ENCODE results near the gene DUSP28.
"Not testable (repeated sequence)": the region's sequence is repeated elsewhere in the genome, so short reads cannot be mapped to it uniquely, and the experiment has no call there.

The DUSP28 gene

DNA sequence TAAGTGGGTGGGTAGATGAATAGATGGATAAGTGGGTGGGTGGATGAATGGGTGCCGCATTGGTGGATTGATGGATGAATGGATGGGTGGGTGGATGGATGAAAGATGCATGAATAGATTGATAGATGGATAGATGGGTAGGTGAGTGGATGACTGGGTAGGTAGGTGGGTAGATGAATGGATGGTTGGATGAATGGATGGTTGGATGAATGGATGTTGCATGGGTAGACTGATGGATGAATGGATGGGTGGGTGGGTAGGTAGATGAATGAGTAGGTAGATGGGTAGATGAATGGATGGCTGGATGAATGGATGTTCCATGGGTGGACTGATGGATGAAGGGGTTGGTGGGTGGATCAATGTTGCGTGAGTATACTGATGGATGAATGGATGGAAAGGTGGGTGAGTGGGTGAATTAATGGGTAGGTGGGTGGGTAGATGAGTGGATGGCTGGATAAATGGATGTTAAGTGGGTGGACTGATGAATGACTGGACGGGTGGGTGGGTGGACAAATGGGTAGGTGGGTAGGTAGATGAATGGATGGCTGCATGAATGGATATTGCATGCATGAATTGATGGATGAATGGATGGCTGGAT is 32.9 kb upstream of the DUSP28 start:
- DNase-seq (ENCODE audit: low read depth) = no peak

DNA sequence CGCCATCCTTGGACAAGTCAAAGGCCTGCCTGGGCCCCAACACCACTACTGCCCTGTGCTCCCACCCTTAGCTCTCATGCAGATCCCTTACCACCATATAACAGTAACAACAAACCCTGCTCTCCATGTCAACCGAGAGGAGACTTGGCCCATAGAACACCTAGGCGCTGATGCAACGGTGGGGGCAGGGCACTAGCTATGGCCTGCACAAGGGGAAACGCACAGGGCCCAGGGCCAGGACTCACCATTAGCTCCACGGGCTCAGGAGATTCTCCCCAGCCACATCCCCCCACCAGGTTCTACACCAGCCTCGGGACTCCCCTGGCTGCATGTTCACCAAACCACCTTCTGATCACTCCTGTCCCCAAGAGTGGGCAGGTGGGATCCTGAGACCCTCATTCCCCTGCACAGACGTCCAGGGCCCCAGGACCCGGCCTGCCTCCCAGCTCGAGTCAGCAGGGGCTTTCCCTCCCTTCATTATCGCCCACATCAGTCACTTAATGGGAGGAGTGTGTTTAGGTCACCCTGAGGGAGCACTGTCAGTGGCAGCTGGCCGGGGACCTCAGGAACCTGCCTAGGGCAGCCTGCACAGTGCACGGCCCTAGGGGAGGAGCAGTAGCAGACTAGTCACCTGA is 31.6 kb upstream of the DUSP28 start:
- no peak for DNase-seq (ENCODE audit: low read depth)

DNA sequence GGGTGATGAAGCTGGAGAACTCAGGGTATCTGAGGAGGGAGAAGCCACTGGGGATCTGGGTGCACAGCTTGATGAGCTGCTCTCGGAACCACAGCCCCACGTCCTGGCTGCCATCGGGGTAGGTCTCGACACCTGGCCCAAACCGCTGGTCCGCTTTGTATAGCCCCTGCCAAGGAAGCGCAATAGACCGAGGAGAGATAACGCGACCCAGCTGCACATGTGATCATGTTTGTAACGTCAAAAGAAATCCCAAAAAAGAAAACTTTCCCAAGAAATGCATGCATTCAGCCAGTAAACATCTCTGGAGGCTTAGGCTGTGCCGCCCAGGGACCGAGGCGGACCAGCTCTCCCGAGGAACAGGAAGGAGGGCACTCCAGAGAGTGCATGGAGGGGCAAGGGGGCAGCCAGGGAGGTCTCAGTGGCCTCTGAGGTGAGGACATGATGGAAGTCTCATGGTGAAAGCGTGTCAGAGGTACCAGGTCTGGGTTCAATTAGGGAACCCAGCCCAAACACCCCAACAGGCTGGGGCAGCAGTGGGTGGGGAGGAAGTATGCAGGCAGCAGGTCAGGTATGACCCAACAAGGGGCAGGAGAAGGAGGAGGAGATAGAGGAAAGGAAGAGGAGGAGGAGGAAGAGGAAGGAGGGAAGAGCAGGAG is 30.7 kb upstream of the DUSP28 start:
- no peak for DNase-seq (ENCODE audit: low read depth)

DNA sequence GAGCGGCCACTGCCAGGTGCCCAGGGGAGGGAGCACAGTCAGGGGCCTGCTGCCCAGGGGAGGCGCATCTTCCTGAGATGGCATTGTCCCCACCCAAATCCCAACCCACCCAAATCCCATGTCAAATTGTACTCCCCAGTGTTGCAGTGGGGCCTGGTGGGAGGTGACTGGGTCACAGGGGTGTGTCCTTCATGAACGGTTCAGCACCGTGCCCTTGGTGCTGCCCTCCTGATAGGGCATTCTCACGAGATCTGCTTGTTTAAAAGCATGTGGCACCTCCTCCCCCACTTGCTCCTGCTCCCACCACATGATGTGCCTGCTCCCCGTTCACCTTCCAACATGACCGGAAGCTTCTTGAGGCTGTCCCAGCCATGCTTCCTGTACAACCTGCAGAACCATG is 30.0 kb upstream of the DUSP28 start:
- DNase-seq (ENCODE audit: low read depth) = no peak

DNA sequence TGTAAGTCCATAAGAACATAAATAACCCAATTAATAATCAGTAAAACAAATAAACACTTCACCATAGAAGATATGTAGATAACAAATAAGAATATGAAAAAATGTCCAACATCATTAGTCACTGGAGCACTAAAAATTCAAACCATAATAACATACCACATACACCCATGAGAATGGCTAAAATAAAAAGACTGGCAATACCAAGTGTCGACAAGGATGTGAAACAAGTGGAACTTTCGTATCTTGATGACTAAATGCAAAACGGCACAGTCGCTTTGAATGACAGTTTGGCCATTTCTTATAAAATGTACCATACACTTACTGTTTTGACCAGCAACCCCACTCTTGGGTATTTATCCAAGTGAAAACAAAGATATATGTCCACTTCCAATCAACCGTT is 29.1 kb upstream of the DUSP28 start:
- DNase-seq (ENCODE audit: low read depth) = no peak

DNA sequence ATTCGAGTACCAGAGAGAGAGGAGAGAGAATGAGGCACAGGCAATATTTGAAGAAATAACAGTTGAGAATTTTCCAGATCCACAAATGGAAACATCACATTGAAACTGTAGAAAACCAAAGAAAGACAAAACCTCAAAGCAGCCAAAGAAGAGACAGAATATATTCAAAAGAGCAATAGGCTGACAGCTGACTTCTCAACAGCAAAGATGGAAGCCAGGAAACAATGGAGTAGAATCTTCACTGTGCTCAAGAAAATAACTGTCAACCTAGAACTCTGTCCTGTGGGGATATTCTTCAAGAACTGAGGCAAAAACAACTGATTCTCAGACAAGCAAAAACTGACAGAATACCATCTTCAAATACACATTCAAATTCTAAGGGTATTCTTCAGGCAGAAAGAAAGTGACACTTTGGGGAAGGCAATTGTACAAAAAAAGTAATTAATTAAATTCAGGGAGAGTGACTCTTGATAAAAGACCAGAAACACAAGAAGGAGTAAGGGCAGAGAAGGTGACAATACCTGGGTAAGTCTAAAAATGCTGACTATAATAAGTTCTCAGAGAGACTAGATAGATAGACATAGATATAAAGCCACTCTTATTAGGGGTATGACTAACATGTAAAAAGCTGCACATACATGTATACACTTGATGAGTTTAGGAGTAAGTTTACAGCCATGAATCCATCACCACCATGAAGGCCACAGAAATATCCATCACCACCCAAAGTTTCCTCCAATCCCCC is 28.0 kb upstream of the DUSP28 start:
- DNase-seq (ENCODE audit: low read depth) = no peak

DNA sequence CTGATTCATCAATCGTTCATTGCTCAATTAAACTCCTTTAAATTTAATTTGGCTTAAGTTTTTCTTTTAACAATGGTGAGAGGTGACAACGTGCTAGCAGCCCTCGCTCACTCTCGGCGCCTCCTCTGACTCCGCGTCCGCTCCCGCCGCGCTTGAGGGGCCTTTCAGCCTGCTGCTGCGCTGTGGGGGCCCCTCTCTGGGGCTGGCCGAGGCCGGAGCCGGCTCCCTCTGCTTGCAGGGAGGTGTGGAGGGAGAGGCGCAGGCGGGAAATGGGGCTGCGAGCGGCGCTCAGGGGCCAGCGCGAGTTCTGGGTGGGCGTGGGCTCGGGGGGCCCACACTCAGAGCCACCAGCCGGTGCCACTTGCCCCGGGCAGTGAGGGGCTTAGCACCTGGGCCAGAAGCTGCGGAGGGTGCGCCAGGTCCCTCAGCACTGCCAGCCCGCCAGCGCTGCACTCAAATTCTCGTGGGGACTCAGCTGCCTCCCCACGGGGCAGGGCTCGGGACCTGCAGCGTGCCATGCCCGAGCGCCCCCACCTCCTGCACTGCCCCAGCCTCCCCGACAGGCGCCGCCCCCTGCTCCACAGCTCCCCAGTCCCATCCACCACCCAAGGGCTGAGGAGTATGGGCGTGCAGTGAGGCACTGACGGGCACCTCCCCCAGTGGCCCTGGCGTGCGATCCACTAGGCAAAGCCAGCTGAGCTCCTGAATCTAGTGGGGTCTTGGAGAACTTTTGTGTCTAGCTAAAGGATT is 22.0 kb upstream of the DUSP28 start:
- no peak for DNase-seq (ENCODE audit: low read depth)

DNA sequence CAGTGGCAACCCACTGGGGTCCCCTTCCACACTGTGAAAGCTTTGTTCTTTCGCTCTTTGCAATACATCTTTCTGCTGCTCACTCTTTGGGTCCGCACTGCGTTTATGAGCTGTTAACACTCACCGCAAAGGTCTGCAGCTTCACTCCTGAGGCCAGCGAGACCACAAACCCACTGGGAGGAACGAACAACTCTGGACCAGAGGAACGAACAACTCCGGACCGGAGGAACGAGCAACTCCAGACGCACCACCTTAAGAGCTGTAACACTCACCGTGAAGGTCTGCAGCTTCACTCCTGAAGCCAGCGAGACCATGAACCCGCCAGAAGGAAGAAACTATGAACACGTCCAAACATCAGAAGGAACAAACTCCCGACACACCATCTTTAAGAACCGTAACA is 21.1 kb upstream of the DUSP28 start:
- not testable (repeated sequence) for DNase-seq (ENCODE audit: low read depth)

DNA sequence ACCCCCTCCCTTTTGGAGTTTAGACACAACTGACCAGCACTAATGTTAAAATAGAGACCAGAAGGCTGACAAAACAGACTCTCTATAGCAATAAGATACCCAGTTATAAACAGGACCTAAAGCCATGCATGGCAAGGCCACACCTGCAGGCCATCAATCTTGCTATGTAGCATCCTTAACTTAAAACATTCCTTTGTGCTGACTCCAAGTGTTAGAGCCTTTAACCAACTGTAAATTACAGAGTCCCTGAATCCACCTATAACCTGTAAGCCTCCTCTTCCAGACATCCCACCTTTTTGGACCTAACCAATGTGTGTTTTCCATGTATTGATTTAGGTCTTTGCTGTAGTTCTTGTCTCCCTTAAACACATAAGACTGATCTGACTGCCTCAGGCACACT is 20.3 kb upstream of the DUSP28 start:
- no peak for DNase-seq (ENCODE audit: low read depth)

DNA sequence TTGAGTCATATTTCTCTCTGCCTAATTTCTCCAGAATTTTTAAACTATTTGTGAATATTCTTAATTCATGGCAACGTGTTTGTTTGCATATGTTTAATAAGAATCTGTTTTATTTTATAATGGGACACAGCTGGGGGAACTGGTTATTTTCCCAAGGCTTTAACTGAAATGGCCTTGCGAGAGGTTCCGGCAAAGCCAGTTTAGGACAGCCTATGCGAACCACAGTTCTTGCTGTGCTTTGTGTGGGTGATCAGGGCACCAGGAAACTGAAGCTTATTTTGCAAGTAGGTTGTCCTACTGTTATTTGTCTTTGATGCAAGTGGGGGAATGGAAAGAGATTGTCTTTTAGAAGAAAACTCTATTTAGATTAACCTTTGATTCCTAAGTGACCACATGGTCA is 8.9 kb upstream of the DUSP28 start:
- DNase-seq (ENCODE audit: low read depth) = no peak

DNA sequence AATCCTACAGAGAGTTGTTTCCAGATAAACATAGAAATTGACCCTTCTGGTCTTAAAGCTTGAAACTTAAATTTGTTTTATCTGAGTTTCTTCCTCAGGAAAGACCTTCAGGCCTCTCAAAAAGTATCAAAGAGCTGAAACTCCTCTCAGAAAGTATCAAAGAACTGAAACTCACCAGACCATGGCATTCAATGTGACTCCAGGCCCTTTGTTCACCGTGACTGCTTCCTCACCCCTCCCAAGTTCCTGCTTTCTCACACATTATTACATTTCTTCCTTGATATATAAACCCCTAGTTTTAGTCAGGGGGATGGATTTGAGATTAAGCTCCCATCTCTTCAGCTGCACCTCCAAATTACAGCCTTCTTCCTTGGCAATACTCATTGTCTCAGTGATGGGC is 8.3 kb upstream of the DUSP28 start:
- no peak for DNase-seq (ENCODE audit: low read depth)

DNA sequence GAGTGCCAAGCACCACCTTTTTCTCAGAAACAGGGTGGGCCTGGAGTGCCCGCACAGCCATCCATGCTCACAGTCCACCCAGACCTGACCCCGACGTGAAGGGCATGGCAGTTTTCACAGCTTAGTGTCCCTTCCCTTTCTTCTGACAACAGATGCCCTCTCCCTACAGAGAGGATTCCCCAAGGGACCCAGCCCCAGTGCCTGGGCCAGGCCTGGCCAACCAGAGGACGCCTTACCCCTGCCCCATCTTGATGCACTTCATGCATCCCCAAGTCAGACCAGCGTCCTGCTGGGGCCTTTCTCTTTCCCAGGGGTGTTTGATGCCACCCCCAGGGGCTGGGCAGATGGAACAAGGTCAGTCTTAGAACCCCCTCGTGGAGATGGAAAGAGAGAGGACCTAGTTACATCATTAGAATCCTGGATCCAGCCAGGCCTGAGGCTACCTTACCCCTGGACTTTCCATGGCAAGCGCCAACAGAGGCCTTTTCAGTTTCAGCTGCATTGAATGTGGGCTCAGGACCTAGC is 6.1 kb upstream of the DUSP28 start:
- no peak for DNase-seq (ENCODE audit: low read depth)

DNA sequence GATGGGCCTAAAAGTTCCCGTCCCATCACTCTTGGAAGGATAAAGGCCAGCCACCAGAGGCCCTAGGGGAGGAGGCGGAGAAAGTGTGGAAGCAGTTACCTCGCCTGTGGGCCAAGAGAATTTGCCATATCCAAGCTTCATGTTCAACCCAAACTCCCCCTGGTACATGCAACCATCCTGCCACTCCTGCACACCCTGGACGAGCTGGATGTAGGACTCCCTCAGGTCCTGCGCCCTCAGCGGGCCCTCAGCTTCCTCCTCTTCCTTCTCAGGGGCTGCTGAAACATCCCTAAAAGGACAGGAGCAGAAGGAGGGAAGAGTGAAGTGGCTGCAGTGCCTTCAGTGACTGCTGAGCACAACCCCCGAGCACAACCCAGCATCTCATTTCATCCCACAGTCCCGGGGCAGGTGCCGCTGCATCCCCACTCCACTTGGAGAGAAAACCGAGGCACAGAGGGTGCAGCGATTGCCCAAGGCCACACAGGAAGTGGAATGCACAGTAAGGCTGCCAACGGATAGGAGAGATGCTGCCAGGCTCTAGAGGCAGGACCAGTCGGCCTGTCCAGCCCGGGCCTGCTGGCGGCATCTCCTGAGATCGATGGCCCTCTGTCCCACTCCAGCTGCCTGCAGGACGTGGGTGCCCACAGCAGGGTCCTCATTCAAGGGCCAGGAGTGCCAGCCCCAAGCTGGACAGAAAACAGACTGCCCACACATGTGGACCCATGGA is 5.2 kb upstream of the DUSP28 start:
- DNase-seq (ENCODE audit: low read depth) = no peak

DNA sequence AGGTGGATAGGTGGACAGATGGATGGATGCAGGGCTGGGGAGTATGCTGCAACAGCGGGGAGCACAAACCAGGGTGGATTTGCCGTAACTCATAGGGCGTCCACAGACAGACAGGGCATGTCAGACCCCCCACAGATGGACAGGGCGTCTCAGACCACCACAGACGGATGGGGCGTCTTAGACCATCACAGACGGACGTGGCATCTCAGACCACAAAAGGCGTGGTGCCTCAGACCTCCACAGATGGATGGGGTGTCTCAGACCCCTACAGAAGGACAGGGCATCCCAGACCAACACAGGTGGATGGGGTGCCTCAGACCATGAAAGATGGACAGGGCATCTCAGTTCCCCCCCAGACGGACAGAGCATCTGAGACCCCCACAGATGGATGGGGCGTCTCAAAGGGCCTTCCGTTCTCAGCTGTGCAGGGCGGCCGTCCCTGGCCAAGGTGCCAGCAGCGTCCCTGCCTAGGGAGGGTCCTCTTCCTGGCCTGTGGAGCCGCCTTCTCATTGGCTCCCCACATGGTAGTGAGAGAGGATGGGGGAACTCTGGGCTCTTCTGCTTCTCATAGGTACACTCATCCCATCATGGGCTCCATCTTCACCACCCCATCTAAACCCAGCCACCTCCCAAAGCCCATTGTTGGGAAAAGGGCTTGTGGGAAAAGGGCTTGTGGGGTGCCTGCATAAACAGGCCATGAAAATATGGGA is 4.5 kb upstream of the DUSP28 start:
- DNase-seq (ENCODE audit: low read depth) = no peak

DNA sequence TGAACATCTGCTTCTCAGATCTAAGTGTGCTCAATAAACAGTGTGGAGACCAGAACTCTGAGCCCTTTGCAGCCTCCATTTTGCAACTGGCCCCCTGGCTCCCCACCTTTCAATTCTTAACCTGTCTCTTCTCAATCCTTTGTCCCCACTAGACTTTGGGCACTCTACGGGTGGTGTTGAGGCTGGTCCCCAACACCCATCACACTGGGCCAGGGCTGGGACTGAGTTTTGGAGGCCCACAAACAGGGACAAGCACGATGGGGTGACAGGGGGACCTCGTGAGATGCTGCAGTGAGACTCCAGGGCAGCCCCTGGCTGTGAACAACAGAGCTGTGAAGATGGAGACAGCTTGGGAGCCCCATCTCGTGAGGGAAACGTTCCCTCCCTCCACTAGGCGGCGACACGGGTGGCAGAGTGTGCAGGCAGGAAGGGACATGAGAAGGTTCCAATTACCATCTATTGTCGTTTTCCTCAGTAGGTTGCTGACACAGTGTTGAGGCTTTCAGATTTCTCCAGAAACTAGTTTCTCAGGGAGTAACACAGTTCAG is 3.5 kb upstream of the DUSP28 start:
- no peak for DNase-seq (ENCODE audit: low read depth)

DNA sequence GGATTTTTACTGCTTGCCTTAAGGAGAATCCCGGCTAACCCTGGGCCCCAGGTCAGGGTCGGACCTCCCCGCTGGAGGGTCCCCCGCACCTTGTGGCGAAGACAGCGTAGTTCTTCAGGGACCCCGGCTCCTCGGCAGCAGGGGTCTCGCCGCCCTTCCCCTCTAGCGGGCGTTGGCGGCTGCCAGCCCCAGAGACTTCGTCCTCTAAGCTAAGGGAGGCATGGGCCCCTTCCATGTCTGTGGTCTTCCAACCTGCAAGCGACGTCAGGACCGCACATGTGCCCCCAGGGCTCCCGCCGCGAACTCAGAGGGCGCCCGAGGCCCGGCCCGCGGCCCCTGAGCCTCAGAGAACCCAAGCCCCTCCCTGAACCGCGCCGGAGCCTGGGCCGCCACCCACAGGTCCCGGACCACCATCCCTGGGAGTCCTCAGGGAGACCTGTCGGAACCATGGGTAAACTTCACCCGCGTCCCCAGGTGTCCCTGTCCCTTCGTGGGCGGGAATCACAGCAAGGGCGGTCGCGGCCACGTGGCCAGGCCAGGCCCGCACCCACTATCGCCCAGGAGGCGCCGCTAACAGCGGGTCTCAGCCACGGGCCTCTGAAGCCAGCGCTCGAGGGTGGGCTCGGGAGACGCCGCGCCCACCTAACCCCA is 2.9 kb upstream of the DUSP28 start:
- DNase-seq (ENCODE audit: low read depth) = no peak

DNA sequence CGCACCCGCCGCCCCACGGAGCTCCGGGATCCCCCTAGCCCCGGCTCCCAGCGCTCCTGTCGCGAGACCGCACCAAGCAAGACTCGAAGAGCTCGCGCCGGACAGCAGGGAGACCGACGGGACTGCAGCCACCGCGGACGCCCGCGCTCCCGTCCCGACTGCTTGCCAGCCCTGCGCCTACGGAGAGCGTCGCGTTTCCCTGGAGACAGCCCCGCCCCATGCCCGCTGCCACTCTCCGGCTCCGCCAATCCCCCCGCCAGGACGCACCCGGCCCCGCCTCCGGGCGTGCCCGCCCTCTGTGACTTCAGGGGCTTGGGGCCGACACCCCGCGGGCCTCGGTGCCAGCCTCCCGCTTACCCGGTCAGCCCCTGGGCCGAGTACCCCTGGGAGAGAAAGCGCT is 2.3 kb upstream of the DUSP28 start, which contains the start of gene ANKMY1:
Gene ANKMY1, minus strand, starts transcription at position 181 of the 400 bp plus-strand sequence. CDS start 653 bp downstream, outside the sequence.
- DNase-seq (ENCODE audit: low read depth) = no peak

DNA sequence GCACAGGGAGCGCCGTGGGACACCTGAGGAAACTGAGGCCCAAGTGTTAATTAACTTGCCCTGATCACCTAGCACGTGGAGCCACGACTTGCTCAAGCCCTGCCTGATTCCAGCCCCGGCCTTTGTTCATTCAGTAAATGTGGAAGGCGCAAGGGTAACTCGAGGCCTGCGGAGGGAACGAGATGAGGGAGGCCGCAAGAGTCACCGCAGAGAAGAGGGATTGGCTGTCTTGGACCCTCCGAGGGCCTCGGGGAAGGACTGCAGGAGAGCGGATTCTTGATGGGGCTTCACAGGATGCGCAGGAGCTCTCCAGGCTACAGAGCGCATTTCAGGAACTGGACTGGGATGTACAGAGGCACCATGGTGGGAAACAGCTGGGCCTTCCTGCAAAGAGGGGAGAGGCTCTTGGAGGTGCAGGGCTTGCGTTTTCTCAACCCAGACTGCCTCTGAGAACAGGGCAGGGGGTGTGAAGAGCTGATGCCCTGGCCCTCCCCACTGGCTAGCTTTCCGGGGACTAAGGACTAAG is 1.9 kb upstream of the DUSP28 start:
- no peak for DNase-seq (ENCODE audit: low read depth)

DNA sequence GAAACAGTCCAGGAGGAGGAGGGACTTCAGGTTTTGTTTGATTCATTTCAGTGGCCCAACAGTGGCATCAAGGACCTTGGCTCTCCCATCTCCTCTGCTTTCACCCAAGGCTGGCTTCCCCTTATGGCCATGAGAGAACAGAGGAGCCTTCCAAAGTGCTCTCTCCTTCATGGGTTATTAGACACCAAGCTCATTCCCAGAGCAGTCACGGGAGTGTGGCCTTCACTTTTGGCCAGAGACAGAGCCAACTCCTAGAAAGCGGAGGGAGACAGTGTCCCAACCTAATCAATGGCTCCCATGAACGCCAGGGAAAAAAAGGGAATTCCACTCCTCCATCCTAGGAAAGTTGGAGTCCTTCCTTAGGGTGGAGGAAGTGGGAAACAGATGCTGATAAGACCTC is 871 bp upstream of the DUSP28 start:
- no peak for DNase-seq (ENCODE audit: low read depth)
